Neural progenitor cell (in vitro differentiated cells): Measurements from ENCODE around the gene SUPT3H.

Source experiments
- EZH2 ChIP-seq: fragments of 200-600 bp; sonication (generic); IDR thresholded peaks from 2 replicates; pipeline ENCODE4 v1.6.1; 2017; ENCODE audit warnings: antibody characterized with exemption, mild to moderate bottlenecking, moderate library complexity
- TF ChIP-seq, protein P1 (sequence below): fragments of 200-600 bp; sonication (generic); IDR thresholded peaks from 2 replicates; pipeline ENCODE4 v1.5.1; 2017; ENCODE audit warnings: antibody characterized with exemption, mild to moderate bottlenecking

DNA sequence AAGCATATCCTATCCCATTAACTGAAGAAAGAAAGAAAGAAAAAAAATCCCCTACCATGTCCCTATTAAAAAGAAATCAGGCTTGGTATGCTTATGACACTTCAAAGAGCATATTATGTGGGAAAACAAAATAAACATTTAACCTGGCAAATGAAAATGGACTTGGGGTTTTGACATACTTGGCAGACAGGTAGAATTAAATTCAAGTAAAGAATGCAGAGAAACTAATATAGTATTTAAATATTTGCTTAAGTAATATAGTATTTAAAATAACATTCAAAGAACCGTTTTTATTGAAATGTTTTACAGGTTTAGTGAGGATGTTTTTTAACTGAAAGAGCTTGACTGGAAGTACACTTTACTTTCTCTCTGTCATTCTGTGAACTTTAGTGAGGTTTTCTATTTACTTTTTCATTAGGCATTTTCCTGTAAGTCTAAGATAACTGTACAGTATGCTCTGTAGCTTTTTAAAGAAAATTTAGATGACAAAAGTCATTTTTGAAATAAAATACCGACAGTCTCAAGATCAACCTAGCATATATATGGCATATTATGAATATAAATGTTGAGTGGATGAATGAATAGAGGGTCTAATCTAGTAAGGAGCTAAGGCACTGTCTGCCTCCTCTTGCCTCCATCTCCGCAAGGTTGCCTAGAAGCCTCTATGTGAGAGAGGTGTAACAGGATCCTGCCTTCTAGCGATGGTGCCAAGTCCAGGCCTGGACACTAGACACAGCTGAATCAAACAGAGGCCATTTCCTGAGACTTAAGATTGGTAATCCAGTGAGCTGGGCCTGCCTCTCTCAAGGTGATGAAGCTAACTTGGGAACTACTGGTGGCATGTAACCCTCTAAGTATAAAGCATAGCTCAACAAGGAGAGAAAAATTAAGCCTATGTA, 394.0 kb downstream of the SUPT3H start:
- no peak for TF ChIP-seq EZH2
- TF ChIP-seq, protein P1, sequence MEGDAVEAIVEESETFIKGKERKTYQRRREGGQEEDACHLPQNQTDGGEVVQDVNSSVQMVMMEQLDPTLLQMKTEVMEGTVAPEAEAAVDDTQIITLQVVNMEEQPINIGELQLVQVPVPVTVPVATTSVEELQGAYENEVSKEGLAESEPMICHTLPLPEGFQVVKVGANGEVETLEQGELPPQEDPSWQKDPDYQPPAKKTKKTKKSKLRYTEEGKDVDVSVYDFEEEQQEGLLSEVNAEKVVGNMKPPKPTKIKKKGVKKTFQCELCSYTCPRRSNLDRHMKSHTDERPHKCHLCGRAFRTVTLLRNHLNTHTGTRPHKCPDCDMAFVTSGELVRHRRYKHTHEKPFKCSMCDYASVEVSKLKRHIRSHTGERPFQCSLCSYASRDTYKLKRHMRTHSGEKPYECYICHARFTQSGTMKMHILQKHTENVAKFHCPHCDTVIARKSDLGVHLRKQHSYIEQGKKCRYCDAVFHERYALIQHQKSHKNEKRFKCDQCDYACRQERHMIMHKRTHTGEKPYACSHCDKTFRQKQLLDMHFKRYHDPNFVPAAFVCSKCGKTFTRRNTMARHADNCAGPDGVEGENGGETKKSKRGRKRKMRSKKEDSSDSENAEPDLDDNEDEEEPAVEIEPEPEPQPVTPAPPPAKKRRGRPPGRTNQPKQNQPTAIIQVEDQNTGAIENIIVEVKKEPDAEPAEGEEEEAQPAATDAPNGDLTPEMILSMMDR, result no peak
